OCI-LY7 (cell line): ENCODE results near the gene PHETA1. TPM values are rescaled to one million over a fixed set of nuclear protein-coding genes. Genes with fewer than 3 reads are reported as not detected.
"Not testable (repeated sequence)": the region's sequence is repeated elsewhere in the genome, so short reads cannot be mapped to it uniquely, and the experiment has no call there.

Experiments used
- BruUV-seq: library from RNA; stranded (reverse); fragments of 400-500 nt; replicated peaks from 2 replicates; lab custom pipeline; 2021; lab: Mats Ljungman, UMichigan
- CTCF ChIA-PET: fragments of 300-600 bp; sonication (Branson Sonifier 250); formaldehyde crosslinking; loops from one replicate; lab custom pipeline; 2022; ENCODE audit warnings: antibody characterized with exemption; ENCODE audit not compliant: unreplicated experiment; lab: Charles Lee
- POLR2A ChIA-PET: fragments of 300-600 bp; sonication (Branson Sonifier 250); formaldehyde crosslinking; loops from one replicate; lab custom pipeline; 2022; ENCODE audit warnings: antibody characterized with exemption; lab: Charles Lee
- DNase-seq: peaks from one replicate; pipeline ENCODE4 v3.0.0-alpha.2; 2015; ENCODE audit warnings: low spot score
- H2AFZ ChIP-seq: fragments of 200-600 bp; sonication (generic), shearing (Covaris generic); 2 replicates; pipeline ENCODE4 v1.6.1; 2014; ENCODE audit warnings: mild to moderate bottlenecking, antibody characterized with exemption, low read length, moderate library complexity
- H3K27ac ChIP-seq: fragments of 200-600 bp; sonication (generic); 2 replicates; pipeline ENCODE4 v1.5.1; 2014; ENCODE audit warnings: mixed run types, low read depth, mild to moderate bottlenecking, moderate library complexity, low read length, inconsistent platforms; ENCODE audit not compliant: poor library complexity, severe bottlenecking
- H3K36me3 ChIP-seq: fragments of 200-600 bp; sonication (generic); 2 replicates; pipeline ENCODE4 v1.6.1; 2014; ENCODE audit warnings: mild to moderate bottlenecking, antibody characterized with exemption, low read length, moderate library complexity, mixed read lengths; ENCODE audit not compliant: insufficient read depth
- H3K4me1 ChIP-seq: fragments of 200-600 bp; sonication (generic); 2 replicates; pipeline ENCODE4 v1.5.1; 2014; ENCODE audit warnings: mild to moderate bottlenecking, low read length; ENCODE audit not compliant: insufficient read depth, poor library complexity, severe bottlenecking
- H3K4me2 ChIP-seq: fragments of 200-600 bp; sonication (generic); 2 replicates; pipeline ENCODE4 v1.6.1; 2014; ENCODE audit warnings: mild to moderate bottlenecking, low read length
- H3K4me3 ChIP-seq: fragments of 200-600 bp; sonication (generic); 2 replicates; pipeline ENCODE4 v1.5.1; 2014; ENCODE audit warnings: mild to moderate bottlenecking, low read depth, low read length; ENCODE audit not compliant: poor library complexity, severe bottlenecking
- H3K79me2 ChIP-seq: fragments of 200-600 bp; sonication (generic); 2 replicates; pipeline ENCODE4 v1.6.1; 2016; ENCODE audit warnings: low read depth, mild to moderate bottlenecking, low read length, moderate library complexity, mixed read lengths; ENCODE audit not compliant: insufficient read depth
- H3K9me2 ChIP-seq: fragments of 200-600 bp; sonication (generic); 2 replicates; pipeline ENCODE4 v1.6.1; 2016; ENCODE audit warnings: mild to moderate bottlenecking, low read length, mixed read lengths; ENCODE audit not compliant: insufficient read depth
- H3K9me3 ChIP-seq: fragments of 200-600 bp; sonication (generic); 2 replicates; pipeline ENCODE4 v1.6.1; 2014; ENCODE audit warnings: mild to moderate bottlenecking, mixed run types, low read length, mixed read lengths
- H4K20me1 ChIP-seq: fragments of 200-600 bp; sonication (generic); 2 replicates; pipeline ENCODE4 v1.6.1; 2014; ENCODE audit warnings: mild to moderate bottlenecking, antibody characterized with exemption, low read length, moderate library complexity, mixed read lengths; ENCODE audit not compliant: insufficient read depth
- EZH2phosphoT487 ChIP-seq: fragments of 200-600 bp; sonication (generic); IDR thresholded peaks from 2 replicates; pipeline ENCODE4 v1.6.1; 2018; ENCODE audit warnings: low read depth, borderline replicate concordance, mild to moderate bottlenecking, mixed run types, antibody characterized with exemption, low read length, moderate library complexity, mixed read lengths
- intact Hi-C: fragments of 100-400 bp; cut with micrococcal nuclease; formaldehyde crosslinking; loops from one replicate; pipeline ENCODE4 v1.10.0; 2022; ENCODE audit not compliant: unreplicated experiment
- total RNA-seq, 2 experiments: library from RNA; depleted of rRNA in 1 of 2; stranded (reverse); fragments of >200 nt in 1 of 2; shearing (Covaris generic) in 1 of 2; gene quantifications; 2 replicates each; pipeline ENCODE4 v1.2.3, GENCODE V29; 2014 to 2022
- TF ChIP-seq, protein P1 (sequence below): fragments of 200-600 bp; sonication (generic); conservative IDR thresholded peaks from 2 replicates; pipeline ENCODE4 v1.5.1; 2014; ENCODE audit warnings: mild to moderate bottlenecking, antibody characterized with exemption, low read length, moderate library complexity, mixed read lengths

PHETA1 gene
- total RNA-seq, 2 experiments from 2014 or later, result 0.73 to 2.7 TPM

DNA sequence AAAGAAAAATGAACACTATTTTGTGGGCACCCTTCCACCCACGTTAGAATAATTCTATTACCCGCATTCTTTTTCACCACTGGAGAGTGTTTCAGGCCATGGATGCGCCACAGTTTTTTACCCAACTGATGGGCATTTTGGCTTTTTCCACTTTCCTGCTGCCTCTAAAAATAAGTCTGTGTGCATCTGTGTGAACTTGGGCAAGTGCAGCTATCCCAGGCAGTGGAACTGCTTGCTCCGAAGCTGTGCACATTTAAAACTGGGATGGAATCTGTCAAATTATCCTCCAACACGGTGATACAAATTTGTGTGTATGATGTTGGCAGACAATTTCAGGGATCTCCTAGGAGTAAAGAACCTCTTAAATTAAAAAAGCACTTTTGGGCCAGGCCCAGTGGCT is 31.5 kb downstream of the PHETA1 start:
- intact Hi-C loops, result no loop called here
- TF ChIP-seq, protein P1, sequence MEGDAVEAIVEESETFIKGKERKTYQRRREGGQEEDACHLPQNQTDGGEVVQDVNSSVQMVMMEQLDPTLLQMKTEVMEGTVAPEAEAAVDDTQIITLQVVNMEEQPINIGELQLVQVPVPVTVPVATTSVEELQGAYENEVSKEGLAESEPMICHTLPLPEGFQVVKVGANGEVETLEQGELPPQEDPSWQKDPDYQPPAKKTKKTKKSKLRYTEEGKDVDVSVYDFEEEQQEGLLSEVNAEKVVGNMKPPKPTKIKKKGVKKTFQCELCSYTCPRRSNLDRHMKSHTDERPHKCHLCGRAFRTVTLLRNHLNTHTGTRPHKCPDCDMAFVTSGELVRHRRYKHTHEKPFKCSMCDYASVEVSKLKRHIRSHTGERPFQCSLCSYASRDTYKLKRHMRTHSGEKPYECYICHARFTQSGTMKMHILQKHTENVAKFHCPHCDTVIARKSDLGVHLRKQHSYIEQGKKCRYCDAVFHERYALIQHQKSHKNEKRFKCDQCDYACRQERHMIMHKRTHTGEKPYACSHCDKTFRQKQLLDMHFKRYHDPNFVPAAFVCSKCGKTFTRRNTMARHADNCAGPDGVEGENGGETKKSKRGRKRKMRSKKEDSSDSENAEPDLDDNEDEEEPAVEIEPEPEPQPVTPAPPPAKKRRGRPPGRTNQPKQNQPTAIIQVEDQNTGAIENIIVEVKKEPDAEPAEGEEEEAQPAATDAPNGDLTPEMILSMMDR, result no peak
- TF ChIP-seq EZH2phosphoT487, result no peak
- BruUV-seq, result no TSS peak
- no peaks in the 10 kb centered on the region for H3K4me1 ChIP-seq
- ChIA-PET CTCF (no interaction called here), POLR2A (interaction anchor here (0.6 kb wide), 1 partner anchor 1400 kb away, joined by 3 read pairs; no protein-coding TSS in a partner anchor)
- H3K4me3 ChIP-seq, result no peak overlapping the region
- no peaks in the 10 kb centered on the region for H3K79me2 ChIP-seq
- H4K20me1 ChIP-seq, result no peaks in the 10 kb centered on the region
- H3K4me2 ChIP-seq, result no peak overlapping the region
- no peaks in the 10 kb centered on the region for H3K9me3 ChIP-seq
- no peak overlapping the region for H3K27ac ChIP-seq
- no peaks in the 10 kb centered on the region for H3K36me3 ChIP-seq
- no peak for DNase-seq
- H2AFZ ChIP-seq, result no peak overlapping the region
- H3K9me2 ChIP-seq, result no peaks in the 10 kb centered on the region

DNA sequence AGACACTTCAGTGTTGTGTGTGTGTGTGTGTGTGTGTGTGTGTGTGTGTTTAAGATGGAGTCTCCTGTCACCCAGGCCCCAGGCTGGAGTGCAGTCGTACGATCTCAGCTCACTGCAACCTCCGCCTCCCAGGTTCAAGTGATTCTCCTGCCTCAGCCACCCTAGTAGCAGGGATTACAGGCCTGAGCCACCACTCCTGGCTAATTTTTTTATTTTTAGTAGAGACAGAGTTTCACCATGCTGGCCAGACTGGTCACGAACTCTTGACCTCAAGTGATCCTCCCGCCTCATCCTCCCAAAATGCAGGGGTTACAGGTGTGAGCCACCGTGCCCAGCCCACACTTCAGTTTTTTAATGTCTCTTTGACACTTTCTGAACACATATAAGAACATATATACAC is 32.5 kb downstream of the PHETA1 start:
- POLR2A ChIA-PET, BruUV-seq, H3K4me3 ChIP-seq, H3K9me3 ChIP-seq, H3K27ac ChIP-seq, H4K20me1 ChIP-seq, H3K79me2 ChIP-seq, H3K36me3 ChIP-seq, H3K4me2 ChIP-seq, DNase-seq, H3K9me2 ChIP-seq, intact Hi-C loops, H3K4me1 ChIP-seq, CTCF ChIA-PET, H2AFZ ChIP-seq: not testable (repeated sequence)

DNA sequence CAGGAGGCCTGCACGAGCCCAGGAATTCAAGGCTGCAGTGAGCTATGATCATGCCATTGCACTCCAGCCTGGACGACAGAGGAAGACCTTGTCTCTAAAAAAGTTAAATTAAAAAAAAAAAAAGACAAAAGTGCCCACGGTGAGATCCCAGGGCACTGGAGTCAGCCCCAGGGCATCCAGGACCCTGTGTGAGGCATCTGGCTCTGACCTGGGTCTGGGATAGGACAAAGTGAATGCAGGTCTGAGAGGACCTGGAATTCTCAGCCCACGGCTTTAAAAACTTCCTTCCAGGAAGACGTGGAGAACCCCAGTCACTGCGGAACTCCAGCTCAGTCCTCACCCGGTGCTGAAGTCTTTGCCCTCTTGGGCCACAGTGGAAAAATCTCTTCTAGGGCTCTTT is 33.1 kb downstream of the PHETA1 start:
- no peak for TF ChIP-seq EZH2phosphoT487
- TF ChIP-seq, protein P1, result no peak
- Histone ChIP-seq H3K27ac (no peak overlapping the region), H3K9me2 (no peaks in the 10 kb centered on the region), H3K4me1 (no peaks in the 10 kb centered on the region), H4K20me1 (no peaks in the 10 kb centered on the region), H2AFZ (no peak overlapping the region), H3K9me3 (no peaks in the 10 kb centered on the region), H3K36me3 (no peaks in the 10 kb centered on the region), H3K4me2 (no peak overlapping the region), H3K4me3 (no peak overlapping the region), H3K79me2 (no peaks in the 10 kb centered on the region)
- intact Hi-C loops, result no loop called here
- POLR2A ChIA-PET, result interaction anchor here (0.7 kb wide), 1 partner anchor 32 kb away, joined by 3 read pairs; no protein-coding TSS in a partner anchor
- CTCF ChIA-PET, result no interaction called here
- no peak for DNase-seq
- no TSS peak for BruUV-seq

DNA sequence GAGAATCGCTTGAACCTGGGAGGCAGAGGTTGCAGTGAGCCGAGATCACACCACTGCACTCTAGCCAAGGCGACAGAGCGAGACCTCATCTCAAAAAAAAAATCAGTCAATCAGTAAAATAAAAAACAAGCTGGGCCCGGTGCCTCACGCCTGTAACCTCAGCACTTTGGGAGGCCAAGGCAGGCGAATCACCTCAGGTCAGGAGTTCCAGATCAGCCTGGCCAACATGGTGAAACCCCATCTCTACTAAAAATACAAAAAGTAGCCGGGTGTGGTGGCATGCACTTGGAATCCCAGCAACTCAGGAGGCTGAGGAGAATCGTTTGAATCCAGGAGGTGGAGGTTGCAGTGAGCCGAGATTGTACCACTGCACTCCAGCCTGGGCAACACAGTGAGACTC is 33.6 kb downstream of the PHETA1 start:
- POLR2A ChIA-PET, result interaction anchor here (0.7 kb wide), 1 partner anchor 33 kb away, joined by 3 read pairs; no protein-coding TSS in a partner anchor
- H3K4me3 ChIP-seq, BruUV-seq, H2AFZ ChIP-seq, H3K4me1 ChIP-seq, CTCF ChIA-PET, H3K4me2 ChIP-seq, H3K9me2 ChIP-seq, DNase-seq, H3K79me2 ChIP-seq, H3K27ac ChIP-seq, H4K20me1 ChIP-seq, H3K9me3 ChIP-seq, H3K36me3 ChIP-seq, intact Hi-C loops: not testable (repeated sequence)
